Spleen (tissue), 7 donors: ENCODE results near the gene RB1.

Experiments
- POLR2AphosphoS5 ChIP-seq, 3 donors: sonication (generic); formaldehyde crosslinking; IDR thresholded peaks; one replicate each; pipeline ENCODE4 v1.5.1; 2017; ENCODE audit warnings: antibody characterized with exemption in 3 of 3
- TF ChIP-seq, protein P1 (sequence below), 11 experiments: fragments of 200-600 bp in 7 of 11; fragments of 450-650 bp in 4 of 11; sonication (generic) in 4 of 11; IDR thresholded peaks in 8 of 11; conservative IDR thresholded peaks in 3 of 11; 1 replicate in 7 of 11; 2 replicates in 4 of 11; pipeline versions ENCODE4 v1.4.0 to v1.8.0; 2016 to 2021; ENCODE audit warnings: antibody characterized with exemption in 11 of 11, inconsistent platforms in 4 of 11, mild to moderate bottlenecking in 1 of 11
- donor health status: DM: no; HTN: no; CAD: no; lungs with moderate emphysema.
- donor health status: DM: no; HTN: no; CAD: no.
- donor health status: DM: no; HTN: no; CAD: no.

DNA sequence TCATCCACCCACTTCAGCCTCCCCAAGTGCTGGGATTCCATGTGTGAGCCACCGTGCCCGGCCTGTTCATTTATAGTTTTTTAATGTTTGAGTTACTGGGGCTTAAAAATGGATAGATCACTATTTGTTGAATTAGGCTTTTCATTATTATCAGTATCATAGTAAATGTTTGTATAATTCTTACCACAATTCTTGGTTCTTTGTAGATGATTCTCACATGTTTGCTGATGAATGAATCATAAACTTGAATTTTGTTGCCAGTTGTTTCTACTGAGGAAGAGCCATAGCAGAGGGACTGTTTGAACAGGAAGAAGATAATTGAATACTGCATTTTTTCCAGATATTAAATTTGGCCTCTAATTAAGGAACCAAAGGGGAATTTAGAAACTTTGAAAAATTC, 112.0 kb downstream of the RB1 start:
- TF ChIP-seq, protein P1, sequence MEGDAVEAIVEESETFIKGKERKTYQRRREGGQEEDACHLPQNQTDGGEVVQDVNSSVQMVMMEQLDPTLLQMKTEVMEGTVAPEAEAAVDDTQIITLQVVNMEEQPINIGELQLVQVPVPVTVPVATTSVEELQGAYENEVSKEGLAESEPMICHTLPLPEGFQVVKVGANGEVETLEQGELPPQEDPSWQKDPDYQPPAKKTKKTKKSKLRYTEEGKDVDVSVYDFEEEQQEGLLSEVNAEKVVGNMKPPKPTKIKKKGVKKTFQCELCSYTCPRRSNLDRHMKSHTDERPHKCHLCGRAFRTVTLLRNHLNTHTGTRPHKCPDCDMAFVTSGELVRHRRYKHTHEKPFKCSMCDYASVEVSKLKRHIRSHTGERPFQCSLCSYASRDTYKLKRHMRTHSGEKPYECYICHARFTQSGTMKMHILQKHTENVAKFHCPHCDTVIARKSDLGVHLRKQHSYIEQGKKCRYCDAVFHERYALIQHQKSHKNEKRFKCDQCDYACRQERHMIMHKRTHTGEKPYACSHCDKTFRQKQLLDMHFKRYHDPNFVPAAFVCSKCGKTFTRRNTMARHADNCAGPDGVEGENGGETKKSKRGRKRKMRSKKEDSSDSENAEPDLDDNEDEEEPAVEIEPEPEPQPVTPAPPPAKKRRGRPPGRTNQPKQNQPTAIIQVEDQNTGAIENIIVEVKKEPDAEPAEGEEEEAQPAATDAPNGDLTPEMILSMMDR (IDR thresholded peaks at IDR 0.05 in 8 of 11, conservative IDR thresholded peaks at IDR 0.05 in 3 of 11): no peak
- TF ChIP-seq POLR2AphosphoS5 (IDR thresholded peaks at IDR 0.05): no peak
